Endothelial cell of umbilical vein (primary cell): ENCODE data around the gene RTN4RL1. TPM values are rescaled to one million over a fixed set of nuclear protein-coding genes. Genes with fewer than 3 reads are reported as not detected.

ENCODE experiments used
- BruUV-seq: library from RNA; stranded (reverse); fragments of 400-500 nt; replicated peaks from 2 replicates; lab custom pipeline; 2021; lab: Mats Ljungman, UMichigan
- CTCF ChIA-PET: fragments of 300-600, 350-600 bp; sonication (Branson Sonifier 250); formaldehyde crosslinking; loops from one replicate; lab custom pipeline; 2021; ENCODE audit warnings: antibody characterized with exemption, inconsistent platforms; lab: Charles Lee
- POLR2A ChIA-PET: fragments of 300-600, 350-600 bp; sonication (Branson Sonifier 250); formaldehyde crosslinking; loops from one replicate; lab custom pipeline; 2021; ENCODE audit warnings: antibody characterized with exemption, inconsistent platforms; lab: Charles Lee
- DNase-seq: peaks from one replicate; pipeline ENCODE4 v3.0.0-alpha.2; 2011; ENCODE audit warnings: low read depth, low spot score
- FAIRE-seq: peaks from 2 replicates; lab custom pipeline; 2011; peaks lifted over from hg19 to GRCh38; lab: Jason Lieb, UNC
- H2AFZ ChIP-seq: 2 replicates; pipeline ENCODE4 v1.6.0; 2012; ENCODE audit warnings: low read depth, low read length, control low read depth, inconsistent platforms
- H3K27ac ChIP-seq: 2 replicates; pipeline ENCODE4 v1.5.1; 2011; ENCODE audit warnings: low read depth, mild to moderate bottlenecking, control low read depth, low read length, moderate library complexity; ENCODE audit not compliant: insufficient read depth
- H3K27me3 ChIP-seq, 2 experiments: 2 replicates each; pipeline versions ENCODE4 v1.6.0 to v1.6.1; 2011; ENCODE audit warnings: low read length in 2 of 2, mixed read lengths in 1 of 2; ENCODE audit not compliant: control insufficient read depth in 2 of 2, insufficient read depth in 2 of 2
- H3K36me3 ChIP-seq, 2 experiments: 2 replicates in 1 of 2; 3 replicates in 1 of 2; pipeline ENCODE4 v1.5.1; 2011; ENCODE audit warnings: low read length in 2 of 2, mild to moderate bottlenecking in 1 of 2, moderate library complexity in 1 of 2; ENCODE audit not compliant: control insufficient read depth in 2 of 2, insufficient read depth in 2 of 2; ENCODE audit errors: extremely low read depth in 1 of 2
- H3K4me1 ChIP-seq: 3 replicates; pipeline ENCODE4 v1.5.1; 2011; ENCODE audit warnings: mild to moderate bottlenecking, low read length; ENCODE audit not compliant: control insufficient read depth, insufficient read depth; ENCODE audit errors: extremely low read depth
- H3K4me2 ChIP-seq: 2 replicates; pipeline ENCODE4 v1.6.1; 2011; ENCODE audit warnings: low read length, control low read depth, mixed read lengths; ENCODE audit not compliant: insufficient read depth
- H3K4me3 ChIP-seq, 3 experiments: fragments of 200-600 bp in 1 of 3; sonication (generic), shearing (Covaris generic) in 1 of 3; replicated peaks in 1 of 3; 2 replicates each; pipeline ENCODE4 v1.5.1; 2011 to 2016; ENCODE audit warnings: control low read depth in 3 of 3, low read length in 3 of 3, mild to moderate bottlenecking in 2 of 3, inconsistent platforms in 1 of 3, low read depth in 1 of 3, moderate library complexity in 1 of 3; ENCODE audit not compliant: insufficient read depth in 1 of 3
- H3K79me2 ChIP-seq: 2 replicates; pipeline ENCODE4 v1.6.0; 2012; ENCODE audit warnings: low read length, inconsistent platforms; ENCODE audit not compliant: control insufficient read depth, insufficient read depth
- H3K9ac ChIP-seq: replicated peaks from 2 replicates; pipeline ENCODE3; 2011; ENCODE audit warnings: low read length, control low read depth; ENCODE audit not compliant: insufficient read depth; ENCODE audit errors: extremely low read depth
- H3K9me1 ChIP-seq: replicated peaks from 3 replicates; pipeline ENCODE4 v1.6.0; 2011; ENCODE audit warnings: mild to moderate bottlenecking, low read length; ENCODE audit not compliant: control insufficient read depth, insufficient read depth; ENCODE audit errors: extremely low read depth
- H3K9me3 ChIP-seq: replicated peaks from 2 replicates; pipeline ENCODE4 v1.5.1; 2012; ENCODE audit warnings: low read length, inconsistent platforms; ENCODE audit not compliant: control insufficient read depth, insufficient read depth
- H4K20me1 ChIP-seq: replicated peaks from 2 replicates; pipeline ENCODE3; 2011; ENCODE audit warnings: mild to moderate bottlenecking, low read length; ENCODE audit not compliant: control insufficient read depth, insufficient read depth; ENCODE audit errors: extremely low read depth
- EZH2 ChIP-seq: IDR thresholded peaks from 2 replicates; pipeline ENCODE4 v1.6.1; 2012; ENCODE audit warnings: borderline replicate concordance, low read depth, mild to moderate bottlenecking, moderate library complexity, low read length, inconsistent platforms; ENCODE audit not compliant: severe bottlenecking
- FOS ChIP-seq: IDR thresholded peaks from 2 replicates; pipeline ENCODE4 v1.6.1; 2011; ENCODE audit warnings: mild to moderate bottlenecking, low read length, moderate library complexity, borderline replicate concordance; ENCODE audit not compliant: insufficient read depth
- GATA2 ChIP-seq: IDR thresholded peaks from 2 replicates; pipeline ENCODE4 v1.7.0; 2011; ENCODE audit warnings: low read depth, mild to moderate bottlenecking, moderate library complexity, mixed read lengths, low read length; ENCODE audit not compliant: insufficient read length, insufficient read depth
- JUN ChIP-seq: IDR thresholded peaks from 2 replicates; pipeline ENCODE4 v1.6.1; 2011; ENCODE audit warnings: borderline replicate concordance, low read depth; ENCODE audit not compliant: insufficient read length, insufficient read depth
- MYC ChIP-seq: IDR thresholded peaks from one replicate; pipeline ENCODE4 v1.6.1; 2011; ENCODE audit warnings: mild to moderate bottlenecking, low read depth, low read length
- POLR2A ChIP-seq: IDR thresholded peaks from 2 replicates; pipeline ENCODE4 v1.6.1; 2012; ENCODE audit warnings: low read depth, mild to moderate bottlenecking, control low read depth, low read length
- POLR2AphosphoS5 ChIP-seq: IDR thresholded peaks from 2 replicates; pipeline ENCODE4 v1.6.1; 2012; ENCODE audit warnings: low read depth, mild to moderate bottlenecking, control low read depth, low read length, moderate library complexity; ENCODE audit not compliant: insufficient read depth
- dilution Hi-C: fragments of 300-500 bp; cut with MboI; formaldehyde crosslinking; loops from one replicate; pipeline ENCODE4 v1.15.0; 2019; ENCODE audit warnings: low sequenced_read_pairs; ENCODE audit not compliant: extremely low pct_ligation_motif_present
- intact Hi-C: fragments of 100-400 bp; cut with micrococcal nuclease; formaldehyde crosslinking; loops from one replicate; pipeline ENCODE4 v1.10.0; 2022
- polyA plus RNA-seq, 4 experiments: library from polyadenylated mRNA; depleted of rRNA in 3 of 4; stranded (reverse) in 3 of 4; unstranded in 1 of 4; fragments of >200 nt; gene quantifications; 2 replicates each; pipeline versions ENCODE4 v1.2.1 to v1.2.3, GENCODE V29; 2011 to 2012; ENCODE audit warnings: missing spikeins in 1 of 4
- total RNA-seq: library from RNA; stranded (reverse); gene quantifications from 2 replicates; pipeline ENCODE4 v1.2.3, GENCODE V29; 2021
- TF ChIP-seq, protein P1 (sequence below): IDR thresholded peaks from 2 replicates; pipeline ENCODE4 v1.6.1; 2011; ENCODE audit not compliant: insufficient read depth, insufficient read length
- TF ChIP-seq, protein P2 (sequence below), 2 donors: IDR thresholded peaks; 1 replicate in 1 of 2; 2 replicates in 1 of 2; pipeline ENCODE4 v1.5.1; 2011; ENCODE audit warnings: low read length in 2 of 2, mild to moderate bottlenecking in 2 of 2, moderate library complexity in 2 of 2, control low read depth in 1 of 2, inconsistent platforms in 1 of 2, low read depth in 1 of 2; ENCODE audit not compliant: insufficient read depth in 1 of 2; ENCODE audit errors: extremely low read depth in 1 of 2

Gene RTN4RL1
- total and polyA plus RNA-seq, 2 donors (not counting 3 experiments of a cell fraction or from before 2014, with no cell fraction given): 0.04 TPM; not detected in 1

DNA sequence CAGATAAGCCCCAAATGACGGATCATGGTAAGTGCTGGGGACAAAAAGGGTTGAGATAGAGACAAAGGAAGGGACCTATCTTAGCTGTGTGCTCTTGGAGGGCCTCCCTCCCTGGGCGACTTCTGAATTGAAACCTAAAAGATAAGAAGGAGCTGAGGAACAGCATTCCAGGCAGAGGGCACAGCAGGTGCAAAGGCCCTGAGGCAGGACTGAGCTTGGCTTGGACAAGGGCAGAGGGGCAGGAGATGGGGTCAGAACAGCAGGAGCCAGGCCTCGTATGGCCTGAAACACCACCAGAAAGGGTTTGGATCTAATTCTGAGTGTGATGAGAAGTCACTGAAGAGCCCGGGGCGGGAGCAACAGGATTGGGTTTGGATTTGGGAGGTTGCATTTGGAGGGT is 75.4 kb downstream of the RTN4RL1 start:
- ChIA-PET CTCF (interaction anchor here (1.5 kb wide), 1 partner anchor 13 kb away, joined by 3 read pairs; no protein-coding TSS in a partner anchor), POLR2A (no interaction called here)
- Histone ChIP-seq H3K4me3 (no peak overlapping the region), H3K9me1 (no peaks in the 10 kb centered on the region), H3K9me3 (no peaks in the 10 kb centered on the region), H3K4me2 (no peak overlapping the region), H2AFZ (no peak overlapping the region), H3K27ac (no peak overlapping the region), H3K27me3 (peaks cover 0 to 1% of the 10 kb centered on the region in 2 experiments), H3K4me1 (no peaks in the 10 kb centered on the region), H3K36me3 (no peaks in the 10 kb centered on the region), H3K9ac (no peak overlapping the region), H4K20me1 (no peaks in the 10 kb centered on the region), H3K79me2 (no peaks in the 10 kb centered on the region)
- TF ChIP-seq POLR2AphosphoS5: no peak
- TF ChIP-seq, protein P1, sequence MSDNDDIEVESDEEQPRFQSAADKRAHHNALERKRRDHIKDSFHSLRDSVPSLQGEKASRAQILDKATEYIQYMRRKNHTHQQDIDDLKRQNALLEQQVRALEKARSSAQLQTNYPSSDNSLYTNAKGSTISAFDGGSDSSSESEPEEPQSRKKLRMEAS: no peak
- no peak for TF ChIP-seq GATA2
- TF ChIP-seq JUN: no peak
- TF ChIP-seq POLR2A: no peak
- TF ChIP-seq FOS: no peak
- no peak for DNase-seq
- intact Hi-C loops: no loop called here
- no TSS peak for BruUV-seq
- FAIRE-seq: no peak
- dilution Hi-C loops: no loop called here

DNA sequence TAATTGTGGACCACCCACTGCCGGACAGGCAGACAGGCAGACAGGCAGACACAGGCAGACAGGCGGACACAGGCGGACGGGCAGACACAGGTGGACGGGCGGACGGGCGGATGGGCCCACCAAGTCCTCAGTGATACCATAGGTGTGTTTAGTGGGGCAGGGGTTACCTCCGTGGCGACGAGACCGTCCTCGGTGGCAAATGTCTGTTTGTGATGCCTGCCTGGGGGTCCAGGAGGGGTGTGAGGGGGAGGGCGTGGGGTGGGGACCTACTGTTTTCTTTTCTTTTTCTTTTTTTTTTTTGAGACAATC is 76.7 kb downstream of the RTN4RL1 start:
- dilution Hi-C loops: no loop called here
- Histone ChIP-seq H3K27ac (no peak overlapping the region), H3K79me2 (no peaks in the 10 kb centered on the region), H3K4me2 (no peak overlapping the region), H3K27me3 (peaks cover 0 to 1% of the 10 kb centered on the region in 2 experiments), H4K20me1 (no peaks in the 10 kb centered on the region), H3K9ac (no peak overlapping the region), H2AFZ (no peak overlapping the region), H3K4me3 (no peak overlapping the region), H3K9me3 (no peaks in the 10 kb centered on the region), H3K36me3 (no peaks in the 10 kb centered on the region), H3K9me1 (no peaks in the 10 kb centered on the region), H3K4me1 (no peaks in the 10 kb centered on the region)
- POLR2A ChIA-PET: no interaction called here
- no peak for DNase-seq
- no peak for FAIRE-seq
- TF ChIP-seq JUN: no peak
- TF ChIP-seq GATA2: no peak
- no peak for TF ChIP-seq EZH2
- TF ChIP-seq, protein P1: no peak
- no peak for TF ChIP-seq FOS
- TF ChIP-seq, protein P2, sequence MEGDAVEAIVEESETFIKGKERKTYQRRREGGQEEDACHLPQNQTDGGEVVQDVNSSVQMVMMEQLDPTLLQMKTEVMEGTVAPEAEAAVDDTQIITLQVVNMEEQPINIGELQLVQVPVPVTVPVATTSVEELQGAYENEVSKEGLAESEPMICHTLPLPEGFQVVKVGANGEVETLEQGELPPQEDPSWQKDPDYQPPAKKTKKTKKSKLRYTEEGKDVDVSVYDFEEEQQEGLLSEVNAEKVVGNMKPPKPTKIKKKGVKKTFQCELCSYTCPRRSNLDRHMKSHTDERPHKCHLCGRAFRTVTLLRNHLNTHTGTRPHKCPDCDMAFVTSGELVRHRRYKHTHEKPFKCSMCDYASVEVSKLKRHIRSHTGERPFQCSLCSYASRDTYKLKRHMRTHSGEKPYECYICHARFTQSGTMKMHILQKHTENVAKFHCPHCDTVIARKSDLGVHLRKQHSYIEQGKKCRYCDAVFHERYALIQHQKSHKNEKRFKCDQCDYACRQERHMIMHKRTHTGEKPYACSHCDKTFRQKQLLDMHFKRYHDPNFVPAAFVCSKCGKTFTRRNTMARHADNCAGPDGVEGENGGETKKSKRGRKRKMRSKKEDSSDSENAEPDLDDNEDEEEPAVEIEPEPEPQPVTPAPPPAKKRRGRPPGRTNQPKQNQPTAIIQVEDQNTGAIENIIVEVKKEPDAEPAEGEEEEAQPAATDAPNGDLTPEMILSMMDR (IDR thresholded peaks at IDR 0.05; ENCODE audit: extremely low read depth in 1 of 2, insufficient read depth in 1 of 2, low read depth in 1 of 2, low read length in 2 of 2): no peak
- no peak for TF ChIP-seq POLR2AphosphoS5
- no peak for TF ChIP-seq POLR2A
- no peak for TF ChIP-seq MYC
- intact Hi-C loops: no loop called here
- CTCF ChIA-PET: no interaction called here
- BruUV-seq: no TSS peak
